HCT116 (cell line): ENCODE measurements around the gene CDKN1C. TPM values are rescaled to one million over a fixed set of nuclear protein-coding genes. Genes with fewer than 3 reads are reported as not detected.
A peak's percentile ranks its signal among the peaks of the same experiment; 100 is the strongest.

Source experiments
- ATAC-seq: fragments of 200-7000 bp; cut with Tn5 transposase; 2 replicates; pipeline ENCODE4 v1.9.1; 2020; ENCODE audit warnings: mild to moderate bottlenecking, moderate library complexity
- BruUV-seq: library from RNA; stranded (reverse); fragments of 400-500 nt; replicated peaks from 2 replicates; lab custom pipeline; 2021; lab: Mats Ljungman, UMichigan
- CTCF ChIA-PET: fragments of 300-600 bp; sonication (Branson Sonifier 250); formaldehyde crosslinking; loops from one replicate; lab custom pipeline; 2021; ENCODE audit warnings: antibody characterized with exemption; lab: Charles Lee
- POLR2A ChIA-PET: fragments of 300-600, 350-600 bp; sonication (Branson Sonifier 250); formaldehyde crosslinking; loops from one replicate; lab custom pipeline; 2021; ENCODE audit warnings: antibody characterized with exemption; lab: Charles Lee
- RAD21 ChIA-PET, 2 experiments: fragments of 300-600 bp; sonication (Branson Sonifier 250); formaldehyde crosslinking; loops; one replicate each; lab custom pipeline; 2023; ENCODE audit warnings: low total read pairs in 2 of 2; ENCODE audit not compliant: uncharacterized antibody in 2 of 2, unreplicated experiment in 2 of 2, low non-redundant PET in 1 of 2; lab: Charles Lee
- DNase-seq: peaks from one replicate; pipeline ENCODE4 v3.0.0-alpha.2; 2010; ENCODE audit warnings: low read depth, low spot score
- H2AFZ ChIP-seq: fragments of 200-600 bp; shearing (Covaris generic), sonication (generic); 2 replicates; pipeline ENCODE4 v1.6.1; 2017; ENCODE audit warnings: low read depth, mixed run types, mixed read lengths, antibody characterized with exemption, low read length; ENCODE audit not compliant: poor library complexity, severe bottlenecking
- H3K27ac ChIP-seq: 2 replicates; pipeline ENCODE4 v1.5.1; 2012; ENCODE audit warnings: low read depth, low read length
- H3K27me3 ChIP-seq: fragments of 200-600 bp; sonication (generic); 2 replicates; pipeline ENCODE4 v1.6.1; 2016; ENCODE audit warnings: mixed run types, low read length, mixed read lengths; ENCODE audit not compliant: insufficient read depth
- H3K36me3 ChIP-seq, 2 experiments: fragments of 200-500 bp in 1 of 2; fragments of 200-600 bp in 1 of 2; sonication (Bioruptor generic) in 1 of 2; sonication (generic) in 1 of 2; 2 replicates each; pipeline versions ENCODE4 v1.5.1 to v1.6.1; 2014 to 2016; ENCODE audit warnings: low read length in 2 of 2, inconsistent platforms in 1 of 2, mixed read lengths in 1 of 2, mixed run types in 1 of 2; ENCODE audit not compliant: insufficient read depth in 2 of 2, control insufficient read depth in 1 of 2
- H3K4me1 ChIP-seq, 2 experiments: fragments of 200-600 bp in 1 of 2; sonication (generic) in 1 of 2; 2 replicates each; pipeline versions ENCODE4 v1.5.1 to v1.6.1; 2012 to 2017; ENCODE audit warnings: low read length in 2 of 2, inconsistent platforms in 1 of 2, mild to moderate bottlenecking in 1 of 2, mixed read lengths in 1 of 2, mixed run types in 1 of 2, moderate library complexity in 1 of 2; ENCODE audit not compliant: insufficient read depth in 2 of 2, control insufficient read depth in 1 of 2
- H3K4me2 ChIP-seq: fragments of 200-600 bp; sonication (generic); 2 replicates; pipeline ENCODE4 v1.6.1; 2017; ENCODE audit warnings: mixed run types, low read length, mixed read lengths
- H3K4me3 ChIP-seq, 2 experiments: fragments of 200-600 bp in 1 of 2; sonication (generic) in 1 of 2; replicated peaks in 1 of 2; 2 replicates each; pipeline ENCODE4 v1.5.1; 2011 to 2016; ENCODE audit warnings: low read length in 2 of 2, control low read depth in 1 of 2, low read depth in 1 of 2, mild to moderate bottlenecking in 1 of 2, mixed read lengths in 1 of 2, mixed run types in 1 of 2
- H3K79me2 ChIP-seq: fragments of 200-600 bp; sonication (generic); 2 replicates; pipeline ENCODE4 v1.6.1; 2017; ENCODE audit warnings: mild to moderate bottlenecking, mixed run types, low read length, moderate library complexity, mixed read lengths; ENCODE audit not compliant: insufficient read depth
- H3K9ac ChIP-seq: fragments of 200-600 bp; sonication (generic); 2 replicates; pipeline ENCODE4 v1.6.1; 2016; ENCODE audit warnings: low read length, mixed read lengths
- H3K9me2 ChIP-seq: fragments of 200-600 bp; sonication (generic), shearing (Covaris generic); 2 replicates; pipeline ENCODE4 v1.6.1; 2017; ENCODE audit warnings: mixed run types, mild to moderate bottlenecking, moderate library complexity; ENCODE audit not compliant: insufficient read depth
- H3K9me3 ChIP-seq, 2 experiments: fragments of 200-500 bp in 1 of 2; fragments of 200-600 bp in 1 of 2; sonication (Bioruptor generic) in 1 of 2; sonication (generic) in 1 of 2; 2 replicates each; pipeline ENCODE4 v1.6.1; 2014 to 2017; ENCODE audit warnings: low read length in 2 of 2, mixed read lengths in 2 of 2, inconsistent platforms in 1 of 2, low read depth in 1 of 2, mild to moderate bottlenecking in 1 of 2, mixed run types in 1 of 2, moderate library complexity in 1 of 2; ENCODE audit not compliant: control insufficient read depth in 1 of 2, insufficient read depth in 1 of 2
- H4K20me1 ChIP-seq: fragments of 200-600 bp; sonication (generic), shearing (Covaris generic); 2 replicates; pipeline ENCODE4 v1.6.1; 2017; ENCODE audit warnings: mixed run types, mild to moderate bottlenecking, moderate library complexity; ENCODE audit not compliant: insufficient read depth
- ATF3 ChIP-seq: IDR thresholded peaks from 2 replicates; pipeline ENCODE4 v1.6.1; 2012
- CTCF ChIP-seq, 3 experiments: fragments of 200-600 bp in 1 of 3; sonication (generic) in 1 of 3; IDR thresholded peaks in 2 of 3; conservative IDR thresholded peaks in 1 of 3; 2 replicates each; pipeline ENCODE4 v1.5.1; 2012 to 2017; ENCODE audit warnings: low read depth in 2 of 3, low read length in 2 of 3, antibody characterized with exemption in 1 of 3, borderline replicate concordance in 1 of 3, control low read depth in 1 of 3, mild to moderate bottlenecking in 1 of 3, mixed read lengths in 1 of 3, mixed run types in 1 of 3, moderate library complexity in 1 of 3; ENCODE audit not compliant: insufficient read depth in 1 of 3
- ELF1 ChIP-seq: IDR thresholded peaks from 2 replicates; pipeline ENCODE4 v1.6.1; 2012; ENCODE audit warnings: low read depth, borderline replicate concordance
- EZH2phosphoT487 ChIP-seq: fragments of 200-600 bp; IDR thresholded peaks from 2 replicates; pipeline ENCODE4 v1.6.1; 2018; ENCODE audit warnings: antibody characterized with exemption, borderline replicate concordance
- FOSL1 ChIP-seq: IDR thresholded peaks from 2 replicates; pipeline ENCODE4 v1.6.1; 2012; ENCODE audit warnings: low read depth
- POLR2A ChIP-seq: IDR thresholded peaks from 2 replicates; pipeline ENCODE4 v1.7.0; 2011; ENCODE audit warnings: borderline replicate concordance; ENCODE audit not compliant: insufficient read depth, insufficient read length; ENCODE audit errors: extremely low read depth
- TCF7L2 ChIP-seq: IDR thresholded peaks from 2 replicates; pipeline ENCODE4 v1.7.0; 2011; ENCODE audit warnings: borderline replicate concordance, inconsistent platforms; ENCODE audit not compliant: insufficient read depth, insufficient read length; ENCODE audit errors: extremely low read depth
- YY1 ChIP-seq: IDR thresholded peaks from 2 replicates; pipeline ENCODE4 v1.6.1; 2011; ENCODE audit warnings: low read length, low read depth, moderate library complexity, mild to moderate bottlenecking; ENCODE audit not compliant: insufficient replicate concordance; ENCODE audit errors: extremely low read depth
- ZBTB33 ChIP-seq: IDR thresholded peaks from 2 replicates; pipeline ENCODE4 v1.6.1; 2011; ENCODE audit warnings: mild to moderate bottlenecking, low read length, moderate library complexity; ENCODE audit not compliant: insufficient replicate concordance; ENCODE audit errors: extremely low read depth
- intact Hi-C: fragments of 100-400 bp; cut with micrococcal nuclease; formaldehyde crosslinking; loops from 2 replicates; pipeline ENCODE4 v1.10.0; 2022
- total RNA-seq: library from RNA; stranded (reverse); gene quantifications from one replicate; pipeline ENCODE4 v1.2.1, GENCODE V29; 2021; ENCODE audit not compliant: unreplicated experiment

Gene CDKN1C
- total RNA-seq, 1 experiment from 2014 or later, result 24.0 TPM

- H3K4me2 ChIP-seq, result peak overlapping the region; percentile 40
- DNase-seq (no peak), ATAC-seq (peak; percentile 73)
- no TSS peak for BruUV-seq
- H3K9me3 ChIP-seq, result no peaks in the 10 kb centered on the region
- no peaks in the 10 kb centered on the region for H4K20me1 ChIP-seq
- intact Hi-C loops, result no loop called here
- no peak overlapping the region for H3K9ac ChIP-seq
- ChIA-PET CTCF (no interaction called here), RAD21 (no interaction called here), POLR2A (interaction anchor here (1.3 kb wide), 1 partner anchor 25 kb away, joined by 3 read pairs; the partner anchor contains the start of gene CDKN1C)
- TF ChIP-seq ATF3 (no peak), ZBTB33 (no peak), TCF7L2 (peak; percentile 75), YY1 (no peak), POLR2A (no peak), EZH2phosphoT487 (no peak), CTCF (IDR thresholded peaks at IDR 0.05 in 2 of 3, conservative IDR thresholded peaks at IDR 0.05 in 1 of 3; ENCODE audit: borderline replicate concordance in 1 of 3, insufficient read depth in 1 of 3, low read depth in 2 of 3, low read length in 2 of 3) (no peak), FOSL1 (peak; percentile 68), ELF1 (no peak)
- H3K27ac ChIP-seq, result no peak overlapping the region
- H3K27me3 ChIP-seq, result no peaks in the 10 kb centered on the region
- no peaks in the 10 kb centered on the region for H3K36me3 ChIP-seq
- H3K4me3 ChIP-seq, result no peak overlapping the region
- no peaks in the 10 kb centered on the region for H3K79me2 ChIP-seq
- H3K9me2 ChIP-seq, result no peaks in the 10 kb centered on the region
- H3K4me1 ChIP-seq, result peaks cover 7 to 17% of the 10 kb centered on the region in 2 experiments; a peak in 3 of 4 replicates
- H2AFZ ChIP-seq, result no peak overlapping the region
Measured at GRCh38 chr11:2860636-2861035, 24.9 kb downstream of the CDKN1C start.
